NCI-H460 (cell line): Measurements from ENCODE around the gene PLCL1. TPM values are rescaled to one million over a fixed set of nuclear protein-coding genes. Genes with fewer than 3 reads are reported as not detected.

ENCODE experiments used
- DNase-seq: peaks from one replicate; pipeline ENCODE4 v3.0.0-alpha.2; 2016; ENCODE audit warnings: low read depth; ENCODE audit errors: extremely low read depth
- total RNA-seq: library from RNA; depleted of rRNA; stranded (reverse); fragments of >200 nt; shearing (Covaris generic); gene quantifications from 2 replicates; pipeline ENCODE4 v1.2.3, GENCODE V29; 2014

PLCL1 gene
- total RNA-seq, 1 experiment from 2014 or later: 0.02 TPM

GRCh38 chr2:198040835-198041234 lies 236.4 kb downstream of the PLCL1 start:
- DNase-seq: no peak

DNA sequence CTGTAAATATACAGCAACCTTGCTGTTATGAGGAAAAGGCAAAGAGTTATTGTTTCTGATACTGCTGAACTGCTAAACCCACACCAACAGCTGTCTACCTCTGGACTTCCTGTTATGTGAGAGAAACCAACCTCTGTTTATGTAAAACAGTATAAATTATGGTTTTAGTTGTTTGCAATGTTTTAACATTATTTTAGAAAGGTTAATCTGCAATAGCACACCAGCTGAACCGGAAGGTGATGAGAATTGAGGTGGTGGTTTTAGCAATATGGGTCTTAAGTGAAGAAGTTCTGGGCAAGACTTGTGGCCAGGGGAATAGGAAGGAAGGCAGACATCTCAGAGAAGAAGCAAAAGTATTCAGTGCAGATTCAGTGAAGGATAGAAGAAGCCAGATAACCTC lies 237.8 kb downstream of the PLCL1 start:
- no peak for DNase-seq

DNA sequence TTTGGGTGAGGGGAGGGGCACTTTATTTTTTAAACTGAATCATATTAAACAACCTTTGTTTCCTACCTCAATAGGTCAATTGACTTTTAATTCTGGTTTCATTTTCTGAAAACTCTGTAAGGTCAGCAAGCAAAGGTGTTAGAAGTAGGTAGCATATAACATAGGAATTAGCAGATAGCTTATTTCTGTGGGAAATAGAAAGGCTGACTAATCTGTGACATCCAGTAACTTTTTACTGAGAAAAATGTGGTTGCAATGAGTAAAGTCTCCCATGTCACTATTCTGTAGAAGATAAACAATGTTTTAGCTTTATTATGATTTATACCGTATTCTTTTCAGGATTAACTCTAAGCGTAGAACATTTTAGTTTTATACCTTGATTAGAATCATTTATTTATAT lies 240.4 kb downstream of the PLCL1 start:
- no peak for DNase-seq

DNA sequence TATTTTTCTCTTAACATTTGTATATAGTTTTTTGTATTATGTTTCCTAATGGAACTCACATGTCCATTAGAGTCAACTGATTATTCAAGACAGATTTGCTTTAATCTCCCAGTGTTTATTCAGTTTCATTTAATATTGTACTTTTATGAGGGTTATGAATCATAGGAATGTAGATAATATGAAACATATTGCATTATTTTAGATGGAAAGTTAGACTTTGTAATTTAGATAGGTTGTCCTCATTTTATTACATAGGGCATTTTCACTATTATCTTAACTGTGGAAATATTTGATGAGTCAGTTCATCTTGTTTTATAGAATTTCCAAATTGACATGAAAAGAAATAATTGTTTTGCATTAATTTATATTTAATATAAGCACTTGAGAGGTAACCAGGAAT lies 240.8 kb downstream of the PLCL1 start:
- DNase-seq: no peak

- DNase-seq: no peak
These were observed 248.3 kb downstream of the PLCL1 start for GRCh38 chr2:198052741-198053140.

- DNase-seq: no peak
These were observed 248.8 kb downstream of the PLCL1 start for GRCh38 chr2:198053148-198053547.

DNA sequence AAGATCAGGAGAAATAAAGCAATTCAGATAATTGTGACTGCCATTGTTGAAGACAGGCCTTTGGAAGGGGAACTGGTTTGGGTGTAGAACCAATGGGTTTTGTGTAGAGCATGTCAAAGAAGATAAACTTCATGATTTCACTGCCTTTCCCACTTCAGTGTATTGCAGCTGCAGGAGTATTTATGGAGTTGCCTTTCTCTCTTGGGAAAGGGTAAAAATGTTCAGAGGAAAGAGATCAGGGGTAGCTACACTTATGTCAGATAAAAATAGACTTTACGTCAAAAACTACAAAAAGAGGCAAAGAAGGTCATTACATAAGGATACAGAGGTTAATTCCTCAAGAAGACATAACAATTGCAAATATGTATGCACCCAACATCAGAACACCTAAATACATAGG lies 249.4 kb downstream of the PLCL1 start:
- no peak for DNase-seq

- peak; percentile 28 for DNase-seq
These were observed 249.9 kb downstream of the PLCL1 start for GRCh38 chr2:198054299-198054698.

GRCh38 chr2:198055716-198056115 lies 251.3 kb downstream of the PLCL1 start:
- DNase-seq: no peak

DNA sequence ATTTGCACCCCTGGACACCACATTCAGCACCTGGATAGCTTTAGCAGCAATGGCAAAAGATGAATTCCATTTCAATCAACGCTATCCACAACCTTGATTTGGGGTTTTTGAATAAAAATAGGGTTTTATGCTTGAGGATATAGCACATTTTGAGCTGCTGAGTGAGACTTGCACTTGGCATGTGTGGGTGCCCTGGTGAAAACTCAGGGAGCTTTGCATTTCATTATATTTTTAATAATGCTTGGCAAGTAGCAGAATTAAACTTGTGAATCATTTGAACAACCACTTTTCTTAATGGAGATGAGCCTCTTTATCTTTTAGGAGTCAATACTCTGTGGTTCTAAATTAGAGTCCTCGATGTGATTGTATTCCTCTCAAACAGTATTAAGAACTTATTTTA lies 252.4 kb downstream of the PLCL1 start:
- no peak for DNase-seq

DNA sequence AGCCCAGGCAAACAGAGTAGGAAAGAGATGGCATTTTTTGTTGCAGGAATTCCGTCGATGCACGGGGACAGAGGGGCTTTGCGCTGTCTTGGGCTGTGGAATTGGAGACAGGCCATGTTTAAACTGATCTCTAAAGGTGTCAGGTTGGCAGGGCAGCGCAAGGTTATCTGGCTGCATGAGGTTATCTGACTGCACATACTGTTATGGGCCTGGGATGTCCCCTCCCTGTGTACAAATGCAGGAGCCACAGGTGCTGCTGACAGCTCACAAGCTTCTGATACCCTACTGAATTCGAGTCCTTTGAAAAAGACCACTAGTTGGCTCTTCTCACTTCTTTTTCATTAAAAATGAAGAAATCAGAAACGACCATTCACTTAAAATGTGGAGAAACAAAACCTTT lies 255.4 kb downstream of the PLCL1 start:
- no peak for DNase-seq

DNA sequence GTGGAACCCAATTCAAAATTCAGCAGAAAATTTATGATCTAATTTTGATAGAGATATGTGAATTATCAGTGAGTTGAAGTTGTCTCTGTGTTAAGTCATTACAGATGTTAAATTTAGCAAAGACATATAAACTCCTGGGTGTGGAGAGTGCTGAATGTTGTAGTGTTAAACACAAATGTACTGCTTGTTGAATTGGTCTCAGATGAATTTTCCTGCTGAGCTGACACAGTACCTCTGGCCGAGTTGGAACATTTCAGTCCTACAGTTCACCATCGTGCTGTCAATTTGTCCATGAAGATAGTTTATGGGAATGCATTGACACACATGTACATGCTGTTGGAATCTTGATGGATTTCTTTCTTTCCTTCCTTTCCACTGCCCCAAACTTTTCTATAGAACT lies 255.9 kb downstream of the PLCL1 start:
- DNase-seq: no peak

DNA sequence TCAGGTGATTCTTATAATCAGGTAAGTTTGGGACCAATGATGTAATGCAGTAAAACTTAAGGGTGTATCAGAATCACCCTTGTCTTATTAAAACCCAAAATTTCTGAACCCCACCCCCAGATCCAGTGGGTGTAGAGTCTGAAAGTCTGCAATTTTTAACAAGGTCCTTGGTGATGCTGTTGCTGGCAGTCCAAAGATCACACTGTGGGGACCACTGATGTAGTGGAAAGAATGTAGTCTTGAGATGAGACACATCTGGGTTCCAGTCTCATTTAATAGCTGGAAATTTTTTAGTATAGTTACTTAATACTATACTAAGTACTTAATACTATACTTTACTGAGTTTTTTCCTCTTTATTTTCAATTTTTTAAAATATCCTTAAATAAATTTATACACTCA lies 258.4 kb downstream of the PLCL1 start:
- DNase-seq: no peak

- DNase-seq: no peak
These were observed 258.8 kb downstream of the PLCL1 start for GRCh38 chr2:198063242-198063641.

DNA sequence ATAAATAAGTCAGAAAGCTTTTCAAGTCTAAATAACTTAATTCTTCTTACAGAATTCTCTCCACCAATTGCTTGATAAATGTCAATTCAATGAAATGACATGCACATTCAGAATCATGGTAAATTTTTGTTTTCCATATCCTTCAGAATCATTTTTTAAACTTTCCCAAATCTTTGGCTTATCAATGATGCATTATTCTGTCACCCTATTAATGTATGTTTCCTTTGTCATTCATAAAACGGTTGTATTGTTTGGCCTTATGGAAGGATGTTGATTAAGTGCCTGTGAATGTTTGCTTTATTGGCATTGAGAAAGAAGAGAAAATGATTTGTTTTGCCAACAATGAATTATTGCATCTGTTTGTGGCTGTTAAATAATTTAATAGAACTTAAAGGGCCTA lies 260.9 kb downstream of the PLCL1 start:
- DNase-seq: no peak

GRCh38 chr2:198066597-198066996 lies 262.2 kb downstream of the PLCL1 start:
- no peak for DNase-seq

- DNase-seq: no peak
These were observed 268.3 kb downstream of the PLCL1 start for GRCh38 chr2:198072655-198073054.

DNA sequence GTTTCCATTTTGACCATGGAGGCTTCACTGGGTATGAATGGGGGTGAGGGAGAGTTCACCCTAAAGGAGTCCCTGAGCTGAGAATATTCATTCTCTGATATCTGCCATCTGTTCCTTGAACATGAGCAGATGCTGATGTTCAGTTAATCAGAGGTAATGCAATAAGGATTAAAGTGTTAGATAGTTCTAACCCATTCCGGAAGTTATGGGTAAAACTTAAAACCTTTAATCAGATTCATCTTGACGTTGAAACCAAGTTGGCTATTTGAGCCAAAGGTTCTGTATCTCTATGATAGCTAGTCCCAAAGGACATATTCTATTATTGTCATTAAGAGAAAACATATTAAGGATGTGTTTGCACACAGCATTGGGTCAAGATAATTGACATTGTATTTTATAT lies 268.9 kb downstream of the PLCL1 start:
- DNase-seq: no peak

- DNase-seq: no peak
These were observed 273.1 kb downstream of the PLCL1 start for GRCh38 chr2:198077477-198077876.

DNA sequence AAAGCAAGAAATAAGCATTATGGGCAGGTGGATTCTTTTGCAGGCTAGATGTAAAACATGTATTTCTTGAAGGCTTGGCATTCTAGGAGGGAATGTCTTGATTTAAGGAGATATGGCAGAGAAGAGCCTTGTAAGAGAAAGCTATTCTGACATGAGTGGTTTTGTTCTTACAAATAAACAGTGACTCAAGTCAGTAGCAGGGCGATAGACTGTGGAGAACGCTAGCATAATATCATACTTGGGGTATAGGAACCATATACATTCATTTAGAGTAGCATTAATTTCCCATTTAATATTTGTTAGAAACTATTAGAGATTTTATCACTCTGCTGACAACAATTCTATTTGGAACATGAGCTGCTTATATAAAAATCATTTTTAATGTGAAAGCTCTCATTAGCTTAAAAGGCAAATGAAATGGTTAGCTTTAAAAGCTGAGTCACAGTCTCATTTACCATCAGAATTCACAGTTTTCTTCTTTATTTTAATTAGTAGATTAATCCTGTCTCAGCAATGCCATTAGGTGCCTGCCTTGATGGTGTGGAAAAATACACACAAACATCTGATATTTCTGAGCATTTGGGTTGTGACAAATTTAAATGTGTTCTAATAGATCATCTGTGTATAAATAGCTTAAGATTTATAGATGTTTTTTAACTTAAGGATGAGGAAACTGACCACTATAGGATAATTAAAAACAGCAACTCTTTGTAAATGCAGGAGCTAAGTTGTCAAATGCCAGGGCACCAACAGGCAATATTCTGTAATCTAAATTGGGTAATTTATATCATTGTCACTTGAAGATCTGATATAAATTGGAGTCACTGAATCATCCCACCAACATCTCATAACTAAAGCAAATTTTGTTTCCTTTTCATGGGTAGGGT lies 276.7 kb downstream of the PLCL1 start:
- no peak for DNase-seq

DNA sequence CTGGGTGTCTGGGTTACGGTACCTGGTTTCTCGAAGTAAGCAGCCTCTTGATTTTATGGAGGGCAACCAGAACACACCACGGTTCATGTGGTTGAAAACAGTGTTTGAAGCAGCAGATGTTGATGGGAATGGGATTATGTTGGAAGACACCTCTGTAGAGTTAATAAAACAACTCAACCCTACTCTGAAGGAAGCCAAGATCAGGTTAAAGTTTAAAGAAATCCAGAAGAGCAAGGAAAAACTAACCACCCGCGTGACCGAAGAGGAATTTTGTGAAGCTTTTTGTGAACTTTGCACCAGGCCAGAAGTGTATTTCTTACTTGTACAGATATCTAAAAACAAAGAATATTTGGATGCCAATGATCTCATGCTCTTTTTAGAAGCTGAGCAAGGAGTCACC lies 279.8 kb downstream of the PLCL1 start:
- DNase-seq: no peak

DNA sequence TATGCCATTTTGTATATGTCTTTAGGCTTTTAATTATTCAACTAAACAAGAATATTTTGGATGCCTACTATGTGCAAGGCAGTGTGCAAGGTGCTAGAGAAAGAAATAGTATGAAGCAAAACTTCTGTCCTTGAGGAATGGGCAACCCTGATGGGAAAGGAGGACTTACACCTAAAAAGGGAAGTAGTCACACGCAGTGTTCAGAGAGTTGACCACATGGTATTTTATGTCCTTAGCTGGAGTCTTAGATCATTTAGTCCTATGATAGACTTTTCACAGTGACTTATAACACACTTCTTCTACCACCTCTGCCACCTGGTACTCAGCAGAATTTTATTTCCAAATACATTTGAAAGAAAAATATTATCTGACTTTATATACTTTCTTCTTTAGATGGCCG lies 291.6 kb downstream of the PLCL1 start:
- no peak for DNase-seq

- DNase-seq: no peak
These were observed 292.6 kb downstream of the PLCL1 start for GRCh38 chr2:198096965-198097364.
